ENCODE data around the gene GRIN1. TPM values are rescaled to one million over a fixed set of nuclear protein-coding genes. Genes with fewer than 3 reads are reported as not detected.

The GRIN1 gene
- polyA plus RNA-seq, 1 donor: 2.6 TPM

- no peaks in the 10 kb centered on the region for H3K27me3 ChIP-seq (ENCODE audit: control insufficient read depth, insufficient read depth, low read length)
- peaks cover 16% of the 10 kb centered on the region for H3K4me1 ChIP-seq (ENCODE audit: control insufficient read depth, insufficient read depth, low read length)
- no peaks in the 10 kb centered on the region for H3K9me3 ChIP-seq (ENCODE audit: control insufficient read depth, low read depth, low read length)
- no peak for DNase-seq
- H3K4me3 ChIP-seq (ENCODE audit: low read length): no peak overlapping the region
- H3K36me3 ChIP-seq (ENCODE audit: control insufficient read depth, insufficient read depth, low read length): peaks cover 87% of the 10 kb centered on the region
- no peak overlapping the region for H3K27ac ChIP-seq (ENCODE audit: low read length)
- no CpG with 5 or more reads among the region's 17 CpGs for WGBS (ENCODE audit: insufficient coverage, low lambda C conversion rate)
These were observed 43.9 kb downstream of the GRIN1 start for GRCh38 chr9:137182836-137183235.

- no CpG with 5 or more reads among the region's 27 CpGs for WGBS (ENCODE audit: insufficient coverage, low lambda C conversion rate)
- H3K4me1 ChIP-seq (ENCODE audit: control insufficient read depth, insufficient read depth, low read length): peaks cover 16% of the 10 kb centered on the region
- peaks cover 76% of the 10 kb centered on the region for H3K36me3 ChIP-seq (ENCODE audit: control insufficient read depth, insufficient read depth, low read length)
- no peak overlapping the region for H3K27ac ChIP-seq (ENCODE audit: low read length)
- H3K9me3 ChIP-seq (ENCODE audit: control insufficient read depth, low read depth, low read length): no peaks in the 10 kb centered on the region
- no peak for DNase-seq
- no peaks in the 10 kb centered on the region for H3K27me3 ChIP-seq (ENCODE audit: control insufficient read depth, insufficient read depth, low read length)
- no peak overlapping the region for H3K4me3 ChIP-seq (ENCODE audit: low read length)
These were observed 45.1 kb downstream of the GRIN1 start for GRCh38 chr9:137183980-137184595.

- peaks cover 71% of the 10 kb centered on the region for H3K36me3 ChIP-seq (ENCODE audit: control insufficient read depth, insufficient read depth, low read length)
- H3K4me1 ChIP-seq (ENCODE audit: control insufficient read depth, insufficient read depth, low read length): peaks cover 24% of the 10 kb centered on the region
- no peak for DNase-seq
- no peak overlapping the region for H3K27ac ChIP-seq (ENCODE audit: low read length)
- H3K9me3 ChIP-seq (ENCODE audit: control insufficient read depth, low read depth, low read length): no peaks in the 10 kb centered on the region
- H3K27me3 ChIP-seq (ENCODE audit: control insufficient read depth, insufficient read depth, low read length): no peaks in the 10 kb centered on the region
- H3K4me3 ChIP-seq (ENCODE audit: low read length): no peak overlapping the region
- WGBS (ENCODE audit: insufficient coverage, low lambda C conversion rate): no CpG with 5 or more reads among the region's 48 CpGs
These were observed 46.1 kb downstream of the GRIN1 start for GRCh38 chr9:137184881-137185660.

DNA sequence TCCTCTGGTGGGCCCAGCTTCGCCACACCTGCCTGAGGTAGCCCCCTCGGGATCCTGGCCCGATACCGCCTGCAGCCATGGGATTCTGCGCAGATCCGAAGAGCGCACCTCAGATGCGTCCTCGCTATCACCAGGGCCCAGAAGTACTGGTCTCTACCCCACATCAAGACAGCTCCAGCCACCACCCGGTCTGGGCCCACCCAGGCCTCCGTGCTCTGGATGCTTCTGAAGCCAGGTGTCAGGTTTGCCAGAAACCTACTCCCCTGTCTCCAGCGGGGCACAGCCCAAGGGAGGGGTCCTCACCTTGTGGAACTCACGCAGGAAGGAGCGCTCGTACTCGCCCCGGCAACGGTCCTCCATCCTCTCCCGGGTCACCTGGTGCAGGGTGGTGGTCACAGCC, 47.0 kb downstream of the GRIN1 start:
- DNase-seq: no peak
- H3K27me3 ChIP-seq (ENCODE audit: control insufficient read depth, insufficient read depth, low read length): no peaks in the 10 kb centered on the region
- H3K4me3 ChIP-seq (ENCODE audit: low read length): no peak overlapping the region
- H3K9me3 ChIP-seq (ENCODE audit: control insufficient read depth, low read depth, low read length): no peaks in the 10 kb centered on the region
- WGBS (ENCODE audit: insufficient coverage, low lambda C conversion rate): no CpG with 5 or more reads among the region's 19 CpGs
- H3K4me1 ChIP-seq (ENCODE audit: control insufficient read depth, insufficient read depth, low read length): peaks cover 32% of the 10 kb centered on the region
- peaks cover 71% of the 10 kb centered on the region for H3K36me3 ChIP-seq (ENCODE audit: control insufficient read depth, insufficient read depth, low read length)
- H3K27ac ChIP-seq (ENCODE audit: low read length): no peak overlapping the region

DNA sequence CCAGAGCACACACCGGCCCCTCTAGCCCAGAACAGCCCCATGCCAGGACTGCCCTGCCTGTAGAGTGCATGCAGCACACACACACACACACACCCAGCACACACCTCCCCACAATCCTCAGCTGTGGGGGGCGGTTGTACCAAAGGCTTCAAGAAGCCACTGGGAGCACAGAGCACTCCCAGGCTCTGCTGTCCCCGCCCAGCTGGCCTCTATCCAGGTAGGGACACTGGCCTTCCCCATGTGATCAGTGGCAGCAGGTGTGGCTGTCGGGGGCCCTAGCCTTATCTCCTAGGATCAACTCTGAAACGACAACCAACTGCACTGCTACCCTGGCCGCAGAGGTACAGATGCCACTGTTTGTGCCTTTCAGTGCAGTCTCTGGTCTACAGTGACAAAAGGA, 47.4 kb downstream of the GRIN1 start:
- DNase-seq: no peak
- Histone ChIP-seq H3K27ac (ENCODE audit: low read length) (no peak overlapping the region), H3K4me1 (ENCODE audit: control insufficient read depth, insufficient read depth, low read length) (peaks cover 36% of the 10 kb centered on the region), H3K9me3 (ENCODE audit: control insufficient read depth, low read depth, low read length) (no peaks in the 10 kb centered on the region), H3K4me3 (ENCODE audit: low read length) (no peak overlapping the region), H3K36me3 (ENCODE audit: control insufficient read depth, insufficient read depth, low read length) (peaks cover 71% of the 10 kb centered on the region), H3K27me3 (ENCODE audit: control insufficient read depth, insufficient read depth, low read length) (no peaks in the 10 kb centered on the region)
- no CpG with 5 or more reads among the region's 6 CpGs for WGBS (ENCODE audit: insufficient coverage, low lambda C conversion rate)

- H3K27me3 ChIP-seq (ENCODE audit: control insufficient read depth, insufficient read depth, low read length): no peaks in the 10 kb centered on the region
- H3K27ac ChIP-seq (ENCODE audit: low read length): no peak overlapping the region
- H3K9me3 ChIP-seq (ENCODE audit: control insufficient read depth, low read depth, low read length): no peaks in the 10 kb centered on the region
- H3K4me1 ChIP-seq (ENCODE audit: control insufficient read depth, insufficient read depth, low read length): peaks cover 38% of the 10 kb centered on the region
- DNase-seq: no peak
- no CpG with 5 or more reads among the region's 15 CpGs for WGBS (ENCODE audit: insufficient coverage, low lambda C conversion rate)
- H3K36me3 ChIP-seq (ENCODE audit: control insufficient read depth, insufficient read depth, low read length): peaks cover 74% of the 10 kb centered on the region
- H3K4me3 ChIP-seq (ENCODE audit: low read length): peak overlapping the region; percentile 100
These were observed 48.4 kb downstream of the GRIN1 start for GRCh38 chr9:137187386-137187785.

DNA sequence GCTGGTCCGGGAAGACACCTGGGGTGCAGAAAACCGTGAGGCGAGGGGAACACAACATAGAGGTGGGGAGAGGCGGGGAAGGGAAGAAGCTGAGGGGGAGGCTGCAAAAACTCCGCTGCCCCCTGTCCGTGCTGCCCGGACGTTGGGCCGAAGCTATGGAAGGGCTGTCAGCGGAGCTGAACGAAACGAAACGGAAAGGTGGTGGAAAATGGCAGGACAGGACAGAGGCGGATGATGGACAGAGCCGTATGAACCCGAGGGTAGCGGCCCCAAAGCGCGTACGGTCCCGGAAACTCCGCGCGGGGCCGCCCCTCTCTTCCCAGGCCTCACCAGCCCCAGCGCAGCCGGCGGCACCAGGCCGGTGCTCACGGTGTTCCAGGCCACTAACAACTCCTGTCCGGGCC, 49.1 kb downstream of the GRIN1 start:
- no CpG with 5 or more reads among the region's 31 CpGs for WGBS (ENCODE audit: insufficient coverage, low lambda C conversion rate)
- no peak for DNase-seq
- Histone ChIP-seq H3K36me3 (ENCODE audit: control insufficient read depth, insufficient read depth, low read length) (peaks cover 72% of the 10 kb centered on the region), H3K27ac (ENCODE audit: low read length) (peak overlapping the region; percentile 63), H3K4me1 (ENCODE audit: control insufficient read depth, insufficient read depth, low read length) (peaks cover 38% of the 10 kb centered on the region), H3K9me3 (ENCODE audit: control insufficient read depth, low read depth, low read length) (no peaks in the 10 kb centered on the region), H3K27me3 (ENCODE audit: control insufficient read depth, insufficient read depth, low read length) (no peaks in the 10 kb centered on the region), H3K4me3 (ENCODE audit: low read length) (peak overlapping the region; percentile 100)

DNA sequence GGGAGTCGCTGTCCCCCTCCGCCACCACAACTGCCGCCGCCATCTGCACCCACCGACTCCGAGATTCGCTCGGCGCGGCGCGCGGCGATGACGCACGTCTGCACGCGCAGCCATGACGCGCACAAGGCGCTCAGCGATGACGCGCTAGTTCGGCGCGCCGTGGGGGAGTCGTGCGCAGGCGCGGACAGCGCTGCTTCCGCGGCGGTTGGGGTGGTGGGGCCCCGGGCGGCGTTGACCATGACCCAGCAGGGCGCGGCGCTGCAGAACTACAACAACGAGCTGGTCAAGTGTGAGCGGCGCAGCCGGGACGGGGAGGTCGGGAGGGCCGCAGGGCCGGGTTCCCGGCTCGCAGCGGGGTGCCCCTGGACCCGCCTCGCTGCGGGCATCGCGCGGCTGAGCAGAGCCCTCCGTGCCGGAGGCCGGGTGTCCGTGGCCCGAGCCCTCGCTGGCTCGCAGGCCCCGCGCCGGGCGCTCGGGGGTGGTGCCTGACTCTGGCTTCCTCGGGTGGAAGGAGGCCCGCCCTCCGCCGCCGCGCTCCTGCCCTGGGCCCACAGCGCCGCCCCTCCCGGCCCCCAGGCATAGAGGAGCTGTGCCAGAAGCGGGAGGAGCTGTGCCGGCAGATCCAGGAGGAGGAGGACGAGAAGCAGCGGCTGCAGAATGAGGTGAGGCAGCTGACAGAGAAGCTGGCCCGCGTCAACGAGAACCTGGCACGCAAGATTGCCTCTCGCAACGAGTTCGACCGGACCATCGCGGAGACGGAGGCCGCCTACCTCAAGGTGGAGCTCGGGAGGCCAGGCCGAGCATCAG, 49.7 kb downstream of the GRIN1 start, which contains the start of the genes ANAPC2 and SSNA1:
Gene ANAPC2 (minus strand): TSS at position 71 of the 807 bp plus-strand sequence. CDS start 28 bp downstream, at position 43.
Gene SSNA1 (plus strand): TSS at position 187 of the 807 bp plus-strand sequence. CDS start 51 bp downstream, at position 238.
- H3K27ac ChIP-seq (ENCODE audit: low read length): peak within 1 kb of the TSS; percentile 82
- H3K9me3 ChIP-seq (ENCODE audit: control insufficient read depth, low read depth, low read length): no peaks in the 10 kb centered on the region
- DNase-seq: peak; percentile 96 to 98
- H3K36me3 ChIP-seq (ENCODE audit: control insufficient read depth, insufficient read depth, low read length): peaks cover 71% of the 10 kb centered on the region
- H3K4me1 ChIP-seq (ENCODE audit: control insufficient read depth, insufficient read depth, low read length): peaks cover 38% of the 10 kb centered on the region
- H3K27me3 ChIP-seq (ENCODE audit: control insufficient read depth, insufficient read depth, low read length): no peaks in the 10 kb centered on the region
- peak within 1 kb of the TSS; percentile 100 for H3K4me3 ChIP-seq (ENCODE audit: low read length)
- WGBS (ENCODE audit: insufficient coverage, low lambda C conversion rate): no CpG with 5 or more reads among the region's 98 CpGs

GRCh38 chr9:137189297-137190295, 50.6 kb downstream of the GRIN1 start:
- Histone ChIP-seq H3K36me3 (ENCODE audit: control insufficient read depth, insufficient read depth, low read length) (peaks cover 65% of the 10 kb centered on the region), H3K27ac (ENCODE audit: low read length) (peak overlapping the region; percentile 82)
- WGBS (ENCODE audit: insufficient coverage, low lambda C conversion rate): no CpG with 5 or more reads among the region's 23 CpGs

More at GRCh38 chr9:137189297-137190295, 50.6 kb downstream of the GRIN1 start:
- no peaks in the 10 kb centered on the region for H3K9me3 ChIP-seq (ENCODE audit: control insufficient read depth, low read depth, low read length)
- H3K4me1 ChIP-seq (ENCODE audit: control insufficient read depth, insufficient read depth, low read length): peaks cover 41% of the 10 kb centered on the region
- no peak for DNase-seq
- no peaks in the 10 kb centered on the region for H3K27me3 ChIP-seq (ENCODE audit: control insufficient read depth, insufficient read depth, low read length)
- H3K4me3 ChIP-seq (ENCODE audit: low read length): peak overlapping the region; percentile 100
